ENCODE data around the gene LGALS12.
"Not testable (repeated sequence)": the region's sequence is repeated elsewhere in the genome, so short reads cannot be mapped to it uniquely, and the experiment has no call there.

LGALS12 gene

DNA sequence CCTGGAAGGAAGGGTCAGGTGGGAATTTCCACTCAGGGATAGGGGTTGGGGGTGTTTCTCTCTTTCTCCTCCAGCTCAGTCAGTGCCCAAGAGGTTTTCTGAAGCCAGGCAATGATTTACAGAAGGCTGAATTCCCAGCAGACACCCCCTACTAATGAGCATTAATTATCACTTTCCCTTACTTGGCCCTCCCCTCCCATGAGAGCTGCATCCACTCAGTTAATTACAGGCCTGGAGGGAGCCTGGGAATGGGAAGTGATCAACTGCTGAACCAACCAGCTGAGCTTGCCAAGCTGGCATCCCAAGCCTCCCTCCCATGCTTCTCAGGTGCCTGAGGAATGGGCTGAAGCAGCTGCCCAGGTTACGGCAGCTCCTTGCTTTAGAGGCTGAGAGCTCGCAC is 992 bp downstream of the LGALS12 start:
- DNase-seq: no peak

- DNase-seq: no peak
Measured at GRCh38 chr11:63507511-63507910, 1.6 kb downstream of the LGALS12 start.

GRCh38 chr11:63508009-63508408 is 2.1 kb downstream of the LGALS12 start:
- DNase-seq: peak; percentile 51

- no peak for DNase-seq
Measured at GRCh38 chr11:63508745-63509144, 2.9 kb downstream of the LGALS12 start.

GRCh38 chr11:63510360-63511047 is 4.6 kb downstream of the LGALS12 start:
- DNase-seq: peak; percentile 60

GRCh38 chr11:63511048-63511748 is 5.3 kb downstream of the LGALS12 start:
- DNase-seq: no peak

- no peak for DNase-seq
Measured at GRCh38 chr11:63512816-63513215, 6.9 kb downstream of the LGALS12 start.

GRCh38 chr11:63516109-63516508 is 10.2 kb downstream of the LGALS12 start:
- no peak for DNase-seq

GRCh38 chr11:63517156-63517555 is 11.3 kb downstream of the LGALS12 start:
- DNase-seq: no peak

- no peak for DNase-seq
Measured at GRCh38 chr11:63518548-63518947, 12.7 kb downstream of the LGALS12 start.

DNA sequence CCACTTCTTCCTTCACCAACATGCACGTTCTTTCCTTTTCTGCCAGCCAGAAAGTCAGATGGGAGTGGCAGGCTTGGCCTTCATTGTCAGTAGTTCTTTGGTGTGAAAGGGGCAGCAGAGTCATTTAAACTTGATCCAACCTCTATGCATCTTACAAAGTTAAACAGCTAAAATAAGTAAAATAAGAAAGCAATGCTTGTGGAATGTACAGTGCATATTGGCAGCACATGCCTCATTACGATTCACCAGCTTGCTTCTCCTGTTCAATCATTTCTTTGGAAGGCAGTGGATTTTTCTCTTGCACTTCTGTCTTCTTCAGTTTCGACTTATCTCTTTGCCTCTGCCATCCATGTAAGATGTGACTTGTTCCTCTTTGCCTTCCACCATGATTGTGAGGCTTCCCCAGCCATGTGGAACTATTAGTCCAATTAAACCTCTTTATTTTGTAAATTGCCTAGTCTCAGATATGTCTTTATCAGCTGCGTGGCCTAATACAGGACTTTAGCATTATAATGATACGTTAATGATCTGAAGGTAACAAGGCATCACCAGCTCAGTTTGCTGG is 14.8 kb downstream of the LGALS12 start:
- DNase-seq: no peak

- no peak for DNase-seq
Measured at GRCh38 chr11:63521896-63522295, 16.0 kb downstream of the LGALS12 start.

GRCh38 chr11:63523151-63523550 is 17.3 kb downstream of the LGALS12 start:
- DNase-seq: no peak

DNA sequence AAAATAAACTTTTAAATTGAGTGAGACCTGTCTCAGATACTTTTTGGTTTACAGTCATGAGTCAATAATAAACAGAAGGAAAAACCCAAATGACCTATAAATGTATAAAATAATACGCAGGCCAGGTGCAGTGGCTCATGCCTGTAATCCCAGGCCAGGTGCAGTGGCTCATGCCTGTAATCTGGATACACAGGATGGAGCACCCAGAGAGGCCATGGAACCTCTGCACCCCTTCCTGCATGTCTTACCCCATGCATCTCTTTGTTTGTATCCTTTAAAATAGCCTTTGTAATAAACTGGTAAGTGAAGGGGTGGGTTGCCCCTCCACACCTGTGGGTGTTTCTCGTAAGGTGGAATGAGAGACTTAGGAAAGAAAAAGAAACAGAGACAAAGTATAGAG is 21.8 kb downstream of the LGALS12 start:
- DNase-seq: no peak

DNA sequence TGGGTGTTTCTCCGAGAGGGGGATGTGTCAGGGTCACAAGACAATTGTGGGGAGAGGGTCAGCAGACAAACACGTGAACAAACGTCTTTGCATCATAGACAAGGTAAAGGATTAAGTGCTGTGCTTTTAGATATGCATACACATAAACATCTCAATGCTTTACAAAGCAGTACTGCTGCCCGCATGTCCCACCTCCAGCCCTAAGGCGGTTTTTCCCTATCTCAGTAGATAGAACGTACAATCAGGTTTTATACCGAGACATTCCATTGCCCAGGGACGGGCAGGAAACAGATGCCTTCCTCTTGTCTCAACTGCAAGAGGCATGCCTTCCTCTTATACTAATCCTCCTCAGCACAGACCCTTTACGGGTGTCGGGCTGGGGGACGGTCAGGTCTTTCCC is 22.3 kb downstream of the LGALS12 start:
- DNase-seq: not testable (repeated sequence)

GRCh38 chr11:63528729-63529278 is 22.9 kb downstream of the LGALS12 start:
- not testable (repeated sequence) for DNase-seq

DNA sequence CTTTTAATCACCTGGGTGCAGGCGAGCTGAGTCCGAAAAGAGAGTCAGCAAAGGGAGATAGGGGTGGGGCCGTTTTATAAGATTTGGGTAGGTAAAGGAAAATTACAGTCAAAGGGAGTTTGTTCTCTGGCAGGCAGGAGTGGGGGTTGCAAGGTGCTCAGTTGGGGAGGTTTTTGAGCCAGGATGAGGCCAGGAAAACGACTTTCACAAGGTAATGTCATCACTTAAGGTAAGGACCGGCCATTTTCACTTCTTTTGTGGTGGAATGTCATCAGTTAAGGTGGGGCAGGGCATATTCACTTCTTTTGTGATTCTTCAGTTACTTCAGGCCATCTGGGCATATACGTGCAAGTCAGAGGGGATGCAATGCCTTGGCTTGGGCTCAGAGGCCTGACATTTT is 23.5 kb downstream of the LGALS12 start:
- DNase-seq: not testable (repeated sequence)

DNA sequence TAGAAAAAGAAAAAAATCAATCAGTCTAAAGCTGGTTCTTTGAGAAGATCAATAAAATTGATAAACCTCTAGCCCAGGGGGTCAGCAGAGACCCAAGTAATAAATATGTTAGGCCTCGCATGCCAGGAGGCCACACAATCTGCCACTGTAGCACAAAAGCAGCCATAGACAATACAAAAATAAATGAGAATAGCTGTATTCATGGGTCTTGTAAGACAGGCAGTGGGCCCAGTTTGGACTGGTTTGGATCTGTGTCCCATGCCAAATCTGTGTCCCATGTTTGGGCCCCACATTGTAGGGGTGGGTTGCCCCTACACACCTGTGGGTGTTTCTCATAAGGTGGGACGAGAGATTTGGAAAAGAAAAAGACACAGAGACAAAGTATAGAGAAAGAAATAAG is 24.1 kb downstream of the LGALS12 start:
- DNase-seq: no peak

DNA sequence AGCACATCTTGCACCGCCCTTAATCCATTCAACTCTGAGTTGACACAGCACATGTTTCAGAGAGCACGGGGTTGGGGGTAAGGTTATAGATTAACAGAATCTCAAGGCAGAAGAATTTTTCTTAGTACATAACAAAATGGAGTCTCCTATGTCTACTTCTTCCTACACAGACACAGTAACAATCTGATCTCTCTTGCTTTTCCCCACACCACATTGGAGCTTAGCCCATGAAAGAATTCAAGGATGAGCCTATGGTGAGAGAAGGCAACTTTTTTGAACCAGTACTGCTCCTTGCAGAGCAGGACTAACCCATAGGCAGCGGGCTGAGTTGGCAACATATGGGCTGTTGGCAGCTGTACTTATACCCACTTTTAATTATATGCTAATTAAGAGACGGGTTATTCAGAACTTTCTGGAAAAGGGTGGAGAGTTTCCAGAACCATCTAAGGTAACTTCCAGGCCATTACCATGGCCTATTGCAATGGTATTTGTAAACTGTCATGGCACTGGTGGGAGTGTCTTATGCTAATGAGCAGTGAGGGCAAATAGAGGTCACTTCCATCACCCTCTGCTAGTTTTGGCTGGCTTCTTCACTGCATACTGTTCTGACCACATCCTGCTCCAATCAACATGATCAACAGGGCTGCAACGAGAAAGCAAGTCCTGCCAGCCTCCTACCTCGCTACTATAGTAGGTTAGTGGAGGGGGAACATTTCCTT is 25.3 kb downstream of the LGALS12 start:
- DNase-seq: not testable (repeated sequence)

DNA sequence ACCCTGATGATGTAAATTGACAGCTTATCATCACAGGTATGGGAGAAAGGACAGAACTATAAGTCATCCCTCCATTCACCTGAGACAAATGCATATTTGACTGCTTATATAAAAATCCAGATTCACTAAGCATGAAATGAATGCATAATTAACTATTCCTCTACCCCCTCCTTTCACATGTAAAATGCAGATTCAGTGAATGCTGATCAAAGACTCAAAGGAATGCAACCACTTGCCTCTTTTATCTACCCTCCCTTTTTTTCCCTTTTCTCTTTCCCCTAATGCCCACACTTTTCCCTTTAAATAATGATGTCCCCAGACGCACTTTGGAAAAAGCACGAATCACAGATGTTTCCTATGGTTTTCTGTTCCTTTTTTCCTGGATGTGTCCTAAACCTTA is 26.2 kb downstream of the LGALS12 start:
- DNase-seq: no peak

- no peak for DNase-seq
Measured at GRCh38 chr11:63532799-63533475, 27.1 kb downstream of the LGALS12 start.

DNA sequence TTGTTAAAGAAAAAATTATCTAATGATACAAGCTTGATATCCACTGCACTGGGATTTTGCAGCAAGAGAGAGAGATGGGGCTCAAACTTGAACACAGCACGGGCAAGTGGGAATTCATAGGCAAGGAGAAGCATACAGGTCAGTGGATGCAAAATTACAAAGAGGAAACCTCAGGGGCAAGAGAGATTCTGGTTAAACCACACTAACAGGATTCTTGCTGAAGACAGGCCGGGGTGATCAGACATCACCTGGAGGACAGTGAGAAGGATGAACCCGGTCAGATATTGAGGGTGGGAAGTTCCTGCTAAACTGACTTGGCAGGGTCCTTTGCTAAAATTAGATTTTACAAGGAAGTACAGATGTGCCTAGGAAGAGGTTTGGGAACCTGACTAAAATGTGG is 28.2 kb downstream of the LGALS12 start:
- no peak for DNase-seq
